ENCODE data around the gene CD274. TPM values are rescaled to one million over a fixed set of nuclear protein-coding genes. Genes with fewer than 3 reads are reported as not detected.

The CD274 gene
- total and polyA plus RNA-seq, 2 of the 8 experiments (the other 6 are each of a cell fraction or from before 2014, with no cell fraction given): 0.08 to 0.15 TPM

- TF ChIP-seq JUND (IDR thresholded peaks at IDR 0.05; ENCODE audit: low read length) (no peak), SAP30 (IDR thresholded peaks at IDR 0.05; ENCODE audit: insufficient read depth, insufficient replicate concordance, low read length) (no peak), TBP (IDR thresholded peaks at IDR 0.05; ENCODE audit: low read depth, low read length) (no peak), TAF1 (IDR thresholded peaks at IDR 0.05; ENCODE audit: low read depth, low read length) (no peak), SRF (IDR thresholded peaks at IDR 0.05; ENCODE audit: low read depth, low read length) (no peak), TCF12 (IDR thresholded peaks at IDR 0.05; ENCODE audit: low read depth, low read length) (no peak), SIN3A (conservative IDR thresholded peaks at IDR 0.05 in 1 of 2, IDR thresholded peaks at IDR 0.05 in 1 of 2; ENCODE audit: low read depth in 1 of 2, low read length in 2 of 2) (no peak)
Observed at GRCh38 chr9:5481322-5482040, 31.1 kb downstream of the CD274 start (continued).
